Rectal smooth muscle tissue (tissue), 1 donor: ENCODE measurements around the gene ANKHD1.
"Not testable (repeated sequence)": the region's sequence is repeated elsewhere in the genome, so short reads cannot be mapped to it uniquely, and the experiment has no call there.

Experiments used
- H3K27ac ChIP-seq: one replicate; pipeline ENCODE4 v1.7.0; 2013; ENCODE audit warnings: low read depth, low read length, inconsistent platforms
- H3K27me3 ChIP-seq: one replicate; pipeline ENCODE4 v1.7.0; 2013; ENCODE audit warnings: low read length; ENCODE audit not compliant: control insufficient read depth, insufficient read depth
- H3K36me3 ChIP-seq: one replicate; pipeline ENCODE4 v1.7.0; 2013; ENCODE audit warnings: low read length; ENCODE audit not compliant: control insufficient read depth, insufficient read depth
- H3K4me1 ChIP-seq: one replicate; pipeline ENCODE4 v1.7.0; 2013; ENCODE audit warnings: low read length; ENCODE audit not compliant: control insufficient read depth, insufficient read depth
- H3K4me3 ChIP-seq: one replicate; pipeline ENCODE4 v1.7.0; 2013; ENCODE audit warnings: low read length
- H3K9ac ChIP-seq: one replicate; pipeline ENCODE4 v1.7.0; 2013; ENCODE audit warnings: low read length

ANKHD1 gene

DNA sequence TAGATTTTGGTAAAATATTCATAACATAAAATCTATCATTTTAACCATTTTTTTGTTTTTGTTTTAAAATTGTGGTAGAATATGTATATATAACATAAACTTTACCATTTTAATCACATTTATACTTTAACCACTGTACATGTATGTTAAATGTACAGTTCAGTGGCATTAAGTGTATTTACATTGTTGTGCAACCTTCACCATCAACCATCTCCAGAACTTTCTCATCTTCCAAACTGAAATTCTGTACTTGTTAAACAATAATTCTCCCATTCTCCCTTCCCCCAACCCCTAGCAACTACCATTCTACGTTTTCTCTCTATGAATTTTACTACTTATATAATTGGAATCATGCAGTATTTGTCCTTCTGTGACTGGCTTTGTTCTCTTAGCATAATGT lies 11.6 kb downstream of the ANKHD1 start:
- Histone ChIP-seq H3K27me3 (no peaks in the 10 kb centered on the region), H3K9ac (no peak overlapping the region), H3K36me3 (no peaks in the 10 kb centered on the region), H3K4me1 (no peaks in the 10 kb centered on the region), H3K4me3 (no peak overlapping the region), H3K27ac (no peak overlapping the region)

DNA sequence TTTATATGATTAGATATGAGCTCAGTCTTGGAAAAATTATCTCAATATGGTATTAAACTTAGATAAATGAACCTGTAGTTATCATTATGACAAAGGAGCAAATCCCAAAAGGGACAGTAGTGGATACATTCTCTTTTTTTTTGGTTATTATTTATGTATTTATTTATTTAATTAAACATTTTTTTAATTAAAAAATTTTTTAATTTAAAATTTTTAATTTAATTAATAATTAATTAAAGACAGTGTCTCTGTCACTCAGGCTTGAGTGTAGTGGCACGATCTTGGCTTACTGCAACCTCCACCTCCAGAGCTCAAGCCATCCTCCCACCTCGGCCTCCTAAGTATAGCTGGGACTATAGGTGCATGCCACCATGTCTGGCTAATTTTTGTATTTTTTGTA lies 15.6 kb downstream of the ANKHD1 start:
- Histone ChIP-seq H3K4me3 (no peak overlapping the region), H3K4me1 (no peaks in the 10 kb centered on the region)

DNA sequence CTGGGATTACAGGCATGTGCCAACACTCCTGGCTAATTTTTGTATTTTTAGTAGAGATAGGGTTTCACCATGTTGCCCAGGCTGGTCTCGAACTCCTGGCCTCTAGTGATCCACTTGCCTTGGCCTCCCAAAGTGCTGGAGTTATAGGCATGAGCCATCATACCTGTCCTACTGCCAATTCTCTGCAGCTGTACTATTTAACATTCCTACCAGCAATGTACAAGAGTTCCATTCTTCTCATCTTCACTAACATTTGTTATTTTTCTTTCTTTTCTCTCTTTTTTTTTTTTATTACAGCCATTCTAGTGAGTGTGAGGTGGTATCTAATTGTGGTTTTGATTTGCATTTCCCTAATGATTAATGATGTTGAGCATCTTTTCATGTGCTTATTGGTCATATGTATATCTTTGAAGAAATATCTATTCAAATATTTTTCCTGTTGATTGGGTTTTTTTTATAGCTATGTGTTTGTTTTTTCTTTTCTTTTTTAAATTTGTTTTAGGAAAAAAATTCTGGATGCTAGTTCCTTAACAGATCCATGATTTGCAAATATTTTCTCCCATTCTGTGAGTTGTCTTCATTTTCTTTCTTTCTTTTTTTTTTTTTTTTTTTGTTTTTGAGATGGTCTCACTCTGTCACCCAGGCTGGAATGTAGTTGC lies 17.4 kb downstream of the ANKHD1 start:
- H3K27ac ChIP-seq = no peak overlapping the region
- no peaks in the 10 kb centered on the region for H3K4me1 ChIP-seq
- H3K36me3 ChIP-seq = no peaks in the 10 kb centered on the region
- H3K27me3 ChIP-seq = no peaks in the 10 kb centered on the region
- no peak overlapping the region for H3K4me3 ChIP-seq
- no peak overlapping the region for H3K9ac ChIP-seq

More for the DNA sequence above, 15.6 kb downstream of the ANKHD1 start:
- Histone ChIP-seq H3K27ac (no peak overlapping the region), H3K27me3 (no peaks in the 10 kb centered on the region), H3K36me3 (no peaks in the 10 kb centered on the region), H3K9ac (no peak overlapping the region)

DNA sequence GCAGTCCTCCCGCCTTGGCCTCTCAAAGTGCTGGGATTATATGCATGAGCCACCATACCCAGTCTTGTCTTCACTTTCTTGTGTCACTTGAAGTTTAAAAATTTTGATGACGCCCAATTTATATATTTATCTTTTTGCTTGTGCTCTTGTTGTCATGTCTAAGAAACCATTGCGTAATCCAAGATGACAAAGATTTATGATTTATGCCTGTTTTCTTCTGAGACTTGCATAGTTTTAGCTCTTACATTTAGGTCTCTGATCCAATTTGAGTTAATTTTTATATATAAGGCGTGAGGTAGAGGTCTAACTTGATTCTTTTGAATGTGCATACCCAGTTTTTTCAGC lies 18.6 kb downstream of the ANKHD1 start:
- Histone ChIP-seq H3K4me3 (no peak overlapping the region), H3K27me3 (no peaks in the 10 kb centered on the region), H3K9ac (no peak overlapping the region), H3K27ac (no peak overlapping the region), H3K4me1 (no peaks in the 10 kb centered on the region), H3K36me3 (no peaks in the 10 kb centered on the region)

DNA sequence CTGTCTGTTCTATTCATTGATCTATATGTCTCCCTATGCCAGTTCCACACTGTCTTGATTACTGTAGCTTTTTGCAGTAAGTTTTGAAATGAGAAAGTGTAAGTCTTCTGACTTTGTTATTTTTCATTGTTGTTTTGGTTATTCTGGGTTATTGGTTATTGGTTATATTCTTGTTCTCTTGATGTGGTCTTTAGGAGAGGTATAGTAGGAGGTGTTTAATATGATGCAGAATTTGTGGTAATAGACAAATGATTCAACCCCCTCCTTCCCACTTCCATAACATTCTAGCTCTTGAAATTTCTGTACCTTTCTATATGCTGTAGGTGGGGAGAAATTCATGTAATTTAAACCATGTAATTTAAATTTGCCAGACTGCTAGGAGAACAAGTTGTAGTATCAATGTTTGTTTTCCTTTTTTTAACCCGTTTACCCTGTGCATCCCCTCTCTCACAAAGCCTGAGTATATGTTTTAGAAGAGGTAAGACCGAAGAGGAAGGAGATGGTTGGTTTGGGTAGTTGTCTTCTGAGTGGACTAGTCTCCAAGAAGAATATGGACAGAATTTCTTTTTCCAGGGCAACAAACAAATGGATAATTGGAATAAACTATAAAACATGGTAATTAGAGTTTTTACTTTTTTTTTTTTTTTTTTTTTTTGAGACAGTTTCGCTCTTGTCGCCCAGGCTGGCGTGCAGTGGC lies 19.2 kb downstream of the ANKHD1 start:
- Histone ChIP-seq H3K27me3 (no peaks in the 10 kb centered on the region), H3K4me1 (no peaks in the 10 kb centered on the region), H3K9ac (no peak overlapping the region), H3K36me3 (no peaks in the 10 kb centered on the region), H3K27ac (no peak overlapping the region), H3K4me3 (no peak overlapping the region)

DNA sequence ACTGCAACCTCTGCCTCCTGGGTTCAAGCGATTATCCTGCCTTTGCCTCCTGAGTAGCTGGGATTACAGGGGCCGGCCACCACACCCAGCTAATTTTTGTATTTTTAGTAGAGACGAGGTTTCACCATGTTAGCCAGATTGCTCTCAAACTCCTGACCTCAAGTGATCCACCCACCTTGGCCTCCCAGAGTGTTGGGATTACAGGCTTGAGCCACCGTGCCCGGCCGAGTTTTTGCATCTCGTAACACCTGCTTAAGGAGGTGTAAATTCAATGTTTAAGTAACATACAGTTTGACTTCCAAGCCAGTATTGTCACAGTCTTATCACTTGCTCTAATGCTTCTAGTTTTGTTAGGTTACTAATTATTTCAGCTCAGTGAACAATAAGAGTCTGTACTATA lies 19.7 kb downstream of the ANKHD1 start:
- not testable (repeated sequence) for H3K27me3 ChIP-seq, H3K9ac ChIP-seq, H3K36me3 ChIP-seq, H3K27ac ChIP-seq, H3K4me3 ChIP-seq, H3K4me1 ChIP-seq

DNA sequence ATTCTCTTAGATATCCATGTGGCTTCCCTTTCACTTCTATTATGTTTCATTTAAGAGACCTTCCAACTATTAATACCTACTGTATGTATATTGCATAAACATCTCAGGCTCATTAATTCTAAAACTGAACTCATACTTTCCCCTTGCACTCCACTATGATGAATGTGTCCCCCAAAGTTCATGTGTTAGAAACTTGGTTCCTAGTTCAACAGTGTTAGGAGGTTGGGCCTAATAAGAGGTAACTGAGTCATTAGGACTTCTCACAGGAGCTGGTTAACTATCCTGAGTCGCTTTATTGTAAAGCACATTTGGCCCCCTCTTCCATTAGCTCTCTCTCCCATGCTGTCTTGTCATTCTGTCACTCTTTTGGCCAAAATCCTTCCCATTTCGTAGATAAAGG lies 22.0 kb downstream of the ANKHD1 start:
- Histone ChIP-seq H3K4me3 (no peak overlapping the region), H3K9ac (no peak overlapping the region), H3K27me3 (no peaks in the 10 kb centered on the region), H3K27ac (no peak overlapping the region), H3K36me3 (no peaks in the 10 kb centered on the region), H3K4me1 (no peaks in the 10 kb centered on the region)

DNA sequence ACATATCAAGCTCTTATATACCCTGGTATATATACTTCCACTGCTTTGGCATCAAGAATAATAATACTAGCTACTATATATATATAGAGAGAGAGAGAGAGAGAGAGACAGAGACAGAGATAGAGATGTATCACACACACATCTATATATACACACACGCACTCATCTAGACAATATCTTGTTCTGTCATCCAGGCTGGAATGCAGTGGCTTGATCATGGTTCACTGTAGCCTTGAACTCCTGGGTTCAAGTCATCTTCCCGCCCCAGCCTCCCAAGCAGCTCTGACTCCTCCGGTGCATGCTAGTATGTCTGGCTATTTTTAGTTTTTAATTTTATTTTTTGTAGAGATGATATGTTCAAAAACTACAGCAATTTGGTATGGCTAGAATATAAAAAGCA lies 22.5 kb downstream of the ANKHD1 start:
- no peaks in the 10 kb centered on the region for H3K4me1 ChIP-seq
- no peaks in the 10 kb centered on the region for H3K36me3 ChIP-seq
- H3K9ac ChIP-seq = no peak overlapping the region
- no peak overlapping the region for H3K27ac ChIP-seq
- H3K4me3 ChIP-seq = no peak overlapping the region
- H3K27me3 ChIP-seq = no peaks in the 10 kb centered on the region

DNA sequence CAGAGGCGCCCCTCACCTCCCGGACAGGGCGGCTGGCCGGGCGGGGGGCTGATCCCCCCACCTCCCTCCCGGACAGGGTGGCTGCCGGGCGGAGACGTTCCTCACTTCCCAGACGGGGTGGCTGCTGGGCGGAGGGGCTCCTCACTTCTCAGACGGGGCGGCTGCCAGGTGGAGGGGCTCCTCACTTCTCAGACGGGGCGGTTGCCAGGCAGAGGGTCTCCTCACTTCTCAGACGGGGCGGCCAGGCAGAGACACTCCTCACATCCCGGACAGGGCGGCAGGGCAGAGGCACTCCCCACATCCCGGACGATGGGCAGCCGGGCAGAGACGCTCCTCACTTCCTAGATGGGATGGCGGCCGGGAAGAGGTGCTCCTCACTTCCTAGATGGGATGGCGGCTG lies 26.1 kb downstream of the ANKHD1 start:
- not testable (repeated sequence) for H3K36me3 ChIP-seq, H3K4me1 ChIP-seq, H3K4me3 ChIP-seq, H3K27me3 ChIP-seq, H3K9ac ChIP-seq, H3K27ac ChIP-seq

DNA sequence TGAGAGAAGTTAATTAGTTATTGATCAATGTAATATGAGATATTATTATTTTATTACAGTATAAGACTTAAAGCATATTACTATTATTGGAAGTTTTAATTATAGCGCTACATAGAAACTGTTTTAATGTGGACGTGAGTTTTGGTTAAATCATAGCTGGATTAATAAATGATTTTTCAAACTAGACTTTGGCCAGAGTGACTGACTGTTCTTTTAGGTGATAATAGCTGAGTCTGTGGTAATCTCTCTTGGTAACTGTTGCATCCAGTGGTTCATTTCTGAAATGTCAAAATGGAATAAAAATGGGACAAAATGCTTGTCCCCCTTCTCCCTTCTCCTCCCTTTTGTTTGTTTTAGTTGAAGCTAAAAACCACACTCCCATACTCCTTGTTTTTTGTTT lies 28.1 kb downstream of the ANKHD1 start:
- Histone ChIP-seq H3K4me3 (no peak overlapping the region), H3K27ac (no peak overlapping the region), H3K27me3 (no peaks in the 10 kb centered on the region), H3K9ac (no peak overlapping the region), H3K36me3 (no peaks in the 10 kb centered on the region), H3K4me1 (no peaks in the 10 kb centered on the region)

DNA sequence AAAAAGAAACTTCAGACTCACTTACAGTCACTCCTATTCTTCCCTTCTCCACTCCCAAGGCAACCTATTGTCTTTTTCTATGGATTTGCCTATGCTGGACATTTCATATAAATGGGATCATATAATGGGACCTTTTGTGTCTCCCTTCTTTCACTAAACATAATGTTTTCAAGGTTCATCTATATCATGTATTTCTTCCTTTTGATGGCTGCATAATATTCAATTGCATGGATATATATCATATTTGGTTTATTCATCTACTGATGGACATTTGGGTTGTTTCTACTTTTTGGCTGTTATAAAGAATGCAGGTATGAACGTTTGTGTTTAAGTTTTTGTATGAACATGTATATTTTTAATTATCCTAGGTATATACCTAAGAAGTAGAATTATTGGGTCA lies 30.6 kb downstream of the ANKHD1 start:
- H3K27me3 ChIP-seq = no peaks in the 10 kb centered on the region

DNA sequence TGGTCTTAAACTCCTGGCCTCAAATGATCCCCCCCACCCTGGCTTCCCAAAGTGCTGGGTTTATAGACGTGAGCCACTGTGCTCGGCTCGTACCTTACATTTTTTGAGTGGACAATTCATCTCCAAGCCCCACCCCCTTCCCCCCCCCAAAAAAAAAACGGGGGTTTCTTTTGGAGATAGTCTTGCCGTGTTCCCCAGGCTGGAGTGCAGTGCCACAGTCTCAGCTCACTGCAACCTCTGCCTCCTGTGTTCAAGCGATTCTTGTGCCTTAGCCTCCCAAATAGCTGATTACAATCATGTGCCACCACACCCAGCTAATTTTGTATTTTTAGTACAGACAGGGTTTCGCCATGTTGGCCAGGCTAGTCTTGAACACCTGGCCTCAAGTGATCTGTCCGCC lies 31.3 kb downstream of the ANKHD1 start:
- no peak overlapping the region for H3K27ac ChIP-seq
- no peaks in the 10 kb centered on the region for H3K36me3 ChIP-seq
- no peaks in the 10 kb centered on the region for H3K27me3 ChIP-seq
- H3K4me1 ChIP-seq = no peaks in the 10 kb centered on the region
- no peak overlapping the region for H3K4me3 ChIP-seq
- H3K9ac ChIP-seq = no peak overlapping the region

More for the DNA sequence above, 30.6 kb downstream of the ANKHD1 start:
- Histone ChIP-seq H3K4me3 (no peak overlapping the region), H3K4me1 (no peaks in the 10 kb centered on the region), H3K27ac (no peak overlapping the region), H3K9ac (no peak overlapping the region), H3K36me3 (no peaks in the 10 kb centered on the region)

DNA sequence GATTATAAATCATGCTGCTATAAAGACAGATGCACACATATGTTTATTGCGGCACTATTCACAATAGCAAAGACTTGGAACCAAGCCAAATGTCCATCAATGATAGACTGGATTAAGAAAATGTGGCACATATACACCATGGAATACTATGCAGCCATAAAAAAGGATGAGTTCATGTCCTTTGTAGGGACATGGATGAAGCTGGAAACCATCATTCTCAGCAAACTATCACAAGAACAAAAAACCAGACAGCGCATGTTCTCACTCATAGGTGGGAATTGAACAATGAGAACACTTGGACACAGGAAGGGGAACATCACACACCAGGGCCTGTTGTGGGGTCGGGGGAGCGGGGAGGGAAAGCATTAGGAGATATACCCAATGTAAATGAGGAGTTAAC lies 55.7 kb downstream of the ANKHD1 start:
- not testable (repeated sequence) for H3K36me3 ChIP-seq, H3K9ac ChIP-seq

More for the DNA sequence above, 55.7 kb downstream of the ANKHD1 start:
- H3K27me3 ChIP-seq, H3K4me3 ChIP-seq, H3K27ac ChIP-seq, H3K4me1 ChIP-seq: not testable (repeated sequence)
